Cardiac muscle cell (in vitro differentiated cells and primary cell): ENCODE data around the gene LRP2. TPM values are rescaled to one million over a fixed set of nuclear protein-coding genes. Genes with fewer than 3 reads are reported as not detected.
A peak's percentile ranks its signal among the peaks of the same experiment; 100 is the strongest.

ENCODE experiments used
- DNase-seq, 2 donors: peaks; one replicate each; pipeline versions ENCODE4 v3.0.0 to v3.0.0-alpha.2; 2010 to 2017; ENCODE audit warnings: low read depth in 1 of 2, low spot score in 1 of 2
- H3K27ac ChIP-seq: fragments of 200-600 bp; sonication (generic); 2 replicates; pipeline ENCODE4 v1.5.1; 2016
- H3K27me3 ChIP-seq: fragments of 200-600 bp; sonication (generic); 2 replicates; pipeline ENCODE4 v1.6.0; 2016; ENCODE audit warnings: control low read depth
- H3K36me3 ChIP-seq: fragments of 200-600 bp; sonication (generic); 2 replicates; pipeline ENCODE4 v1.5.1; 2016; ENCODE audit warnings: control low read depth
- H3K4me1 ChIP-seq: fragments of 200-600 bp; sonication (generic); 2 replicates; pipeline ENCODE4 v1.8.1; 2017; ENCODE audit warnings: low read depth, mild to moderate bottlenecking, mixed run types
- H3K4me3 ChIP-seq: fragments of 200-600 bp; sonication (generic); 2 replicates; pipeline ENCODE4 v1.5.1; 2016; ENCODE audit warnings: mild to moderate bottlenecking
- H3K9me3 ChIP-seq: fragments of 200-600 bp; sonication (generic); 2 replicates; pipeline ENCODE4 v1.5.1; 2017; ENCODE audit warnings: low read depth, mild to moderate bottlenecking, control low read depth
- polyA plus RNA-seq: library from polyadenylated mRNA; unstranded; fragments of >200 nt; fragmentation: Nextera tagmentation; extraction: Ambion mirVana; gene quantifications from 2 replicates; pipeline ENCODE4 v1.2.1, GENCODE V29; 2016
- total RNA-seq: library from RNA; depleted of rRNA; stranded (reverse); fragments of >200 nt; gene quantifications from 2 replicates; pipeline ENCODE4 v1.2.3, GENCODE V29; 2016
- TF ChIP-seq, protein P1 (sequence below): IDR thresholded peaks from 2 replicates; pipeline ENCODE4 v1.5.1; 2012; ENCODE audit warnings: low read depth, mild to moderate bottlenecking, low read length

LRP2 gene
- total and polyA plus RNA-seq, 2 experiments from 2014 or later: 1.5 to 1.7 TPM

GRCh38 chr2:169184074-169184473 is 178.3 kb downstream of the LRP2 start:
- TF ChIP-seq, protein P1, sequence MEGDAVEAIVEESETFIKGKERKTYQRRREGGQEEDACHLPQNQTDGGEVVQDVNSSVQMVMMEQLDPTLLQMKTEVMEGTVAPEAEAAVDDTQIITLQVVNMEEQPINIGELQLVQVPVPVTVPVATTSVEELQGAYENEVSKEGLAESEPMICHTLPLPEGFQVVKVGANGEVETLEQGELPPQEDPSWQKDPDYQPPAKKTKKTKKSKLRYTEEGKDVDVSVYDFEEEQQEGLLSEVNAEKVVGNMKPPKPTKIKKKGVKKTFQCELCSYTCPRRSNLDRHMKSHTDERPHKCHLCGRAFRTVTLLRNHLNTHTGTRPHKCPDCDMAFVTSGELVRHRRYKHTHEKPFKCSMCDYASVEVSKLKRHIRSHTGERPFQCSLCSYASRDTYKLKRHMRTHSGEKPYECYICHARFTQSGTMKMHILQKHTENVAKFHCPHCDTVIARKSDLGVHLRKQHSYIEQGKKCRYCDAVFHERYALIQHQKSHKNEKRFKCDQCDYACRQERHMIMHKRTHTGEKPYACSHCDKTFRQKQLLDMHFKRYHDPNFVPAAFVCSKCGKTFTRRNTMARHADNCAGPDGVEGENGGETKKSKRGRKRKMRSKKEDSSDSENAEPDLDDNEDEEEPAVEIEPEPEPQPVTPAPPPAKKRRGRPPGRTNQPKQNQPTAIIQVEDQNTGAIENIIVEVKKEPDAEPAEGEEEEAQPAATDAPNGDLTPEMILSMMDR: no peak
- H3K36me3 ChIP-seq: no peaks in the 10 kb centered on the region
- no peaks in the 10 kb centered on the region for H3K27me3 ChIP-seq
- no peak overlapping the region for H3K4me3 ChIP-seq
- H3K9me3 ChIP-seq: no peaks in the 10 kb centered on the region
- H3K27ac ChIP-seq: no peak overlapping the region
- peak in 1 of 2 donors; percentile 0 for DNase-seq
- H3K4me1 ChIP-seq: no peaks in the 10 kb centered on the region

DNA sequence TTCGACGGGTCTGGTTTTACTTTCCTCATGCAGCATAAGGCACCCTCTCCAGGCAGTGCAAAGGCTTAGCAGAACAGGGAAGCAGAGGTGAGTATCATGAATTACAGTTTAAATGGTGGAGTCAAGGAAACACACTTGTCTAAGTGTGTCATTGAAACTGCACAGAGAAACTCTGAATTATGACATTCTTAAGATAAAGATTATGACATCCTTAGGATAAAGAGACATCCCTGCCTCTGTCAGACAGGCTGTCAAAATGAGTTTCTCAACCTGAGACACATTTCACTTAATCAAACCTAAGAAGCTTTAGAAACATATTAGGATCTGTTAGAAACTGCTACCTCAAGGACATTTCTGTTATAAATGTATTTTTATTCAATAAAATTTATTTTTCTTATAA is 179.8 kb downstream of the LRP2 start:
- DNase-seq: no peak

GRCh38 chr2:169178804-169179390 is 183.4 kb downstream of the LRP2 start:
- no peak overlapping the region for H3K4me3 ChIP-seq
- DNase-seq: no peak
- H3K27ac ChIP-seq: no peak overlapping the region
- no peaks in the 10 kb centered on the region for H3K4me1 ChIP-seq
- no peaks in the 10 kb centered on the region for H3K9me3 ChIP-seq
- TF ChIP-seq, protein P1: no peak
- H3K27me3 ChIP-seq: no peaks in the 10 kb centered on the region
- H3K36me3 ChIP-seq: no peaks in the 10 kb centered on the region

More for the DNA sequence above, 179.8 kb downstream of the LRP2 start:
- Histone ChIP-seq H3K27me3 (no peaks in the 10 kb centered on the region), H3K36me3 (no peaks in the 10 kb centered on the region), H3K4me3 (no peak overlapping the region), H3K4me1 (no peaks in the 10 kb centered on the region), H3K27ac (no peak overlapping the region), H3K9me3 (no peaks in the 10 kb centered on the region)
- TF ChIP-seq, protein P1: no peak

GRCh38 chr2:169178364-169178763 is 184.0 kb downstream of the LRP2 start:
- Histone ChIP-seq H3K4me1 (no peaks in the 10 kb centered on the region), H3K27ac (no peak overlapping the region), H3K36me3 (no peaks in the 10 kb centered on the region), H3K27me3 (no peaks in the 10 kb centered on the region), H3K9me3 (no peaks in the 10 kb centered on the region), H3K4me3 (no peak overlapping the region)
- no peak for DNase-seq
- TF ChIP-seq, protein P1: no peak

- no peak for DNase-seq
- no peaks in the 10 kb centered on the region for H3K9me3 ChIP-seq
- H3K4me1 ChIP-seq: no peaks in the 10 kb centered on the region
- H3K36me3 ChIP-seq: no peaks in the 10 kb centered on the region
- H3K4me3 ChIP-seq: no peak overlapping the region
- TF ChIP-seq, protein P1: no peak
- no peak overlapping the region for H3K27ac ChIP-seq
- no peaks in the 10 kb centered on the region for H3K27me3 ChIP-seq
Observed at GRCh38 chr2:169175112-169175511, 187.2 kb downstream of the LRP2 start.
